Activated CD4-positive, alpha-beta memory T cell treated with anti-CD3 and anti-CD28 coated beads for 36 hours (primary cell): ENCODE measurements around the gene CDK3. TPM values are rescaled to one million over a fixed set of nuclear protein-coding genes. Genes with fewer than 3 reads are reported as not detected.

ENCODE experiments used
- CTCF ChIA-PET: fragments of 350-600 bp; sonication (Branson Sonifier 250); formaldehyde crosslinking; loops from one replicate; lab custom pipeline; 2021; ENCODE audit warnings: antibody characterized with exemption, inconsistent platforms; lab: Charles Lee
- POLR2A ChIA-PET: fragments of 350-600 bp; sonication (Branson Sonifier 250); formaldehyde crosslinking; loops from one replicate; lab custom pipeline; 2021; ENCODE audit warnings: antibody characterized with exemption; lab: Charles Lee
- DNase-seq: peaks from one replicate; pipeline ENCODE4 v3.0.0-alpha.2; 2020
- H3K27ac Mint-ChIP-seq: one replicate; pipeline ENCODE4 v1.8.0; 2021; ENCODE audit warnings: mixed read lengths
- H3K27me3 Mint-ChIP-seq: one replicate; pipeline ENCODE4 v1.8.0; 2021; ENCODE audit warnings: mixed read lengths
- H3K36me3 Mint-ChIP-seq: one replicate; pipeline ENCODE4 v1.8.0; 2021; ENCODE audit warnings: mixed read lengths
- H3K4me1 Mint-ChIP-seq: one replicate; pipeline ENCODE4 v1.8.0; 2021; ENCODE audit warnings: low read depth, mixed read lengths
- H3K4me3 Mint-ChIP-seq: one replicate; pipeline ENCODE4 v1.8.0; 2021; ENCODE audit warnings: mild to moderate bottlenecking, mixed read lengths
- H3K9me3 Mint-ChIP-seq: one replicate; pipeline ENCODE4 v1.8.0; 2021; ENCODE audit warnings: mixed read lengths
- intact Hi-C: fragments of 100-400 bp; cut with micrococcal nuclease; formaldehyde crosslinking; loops from one replicate; pipeline ENCODE4 v1.15.1; 2023
- total RNA-seq, 2 experiments: library from RNA; stranded (reverse); gene quantifications; one replicate each; pipeline ENCODE4 v1.2.3, GENCODE V29; 2021

The CDK3 gene
- total RNA-seq, 2 experiments from 2014 or later = 2.9 to 3.7 TPM

DNA sequence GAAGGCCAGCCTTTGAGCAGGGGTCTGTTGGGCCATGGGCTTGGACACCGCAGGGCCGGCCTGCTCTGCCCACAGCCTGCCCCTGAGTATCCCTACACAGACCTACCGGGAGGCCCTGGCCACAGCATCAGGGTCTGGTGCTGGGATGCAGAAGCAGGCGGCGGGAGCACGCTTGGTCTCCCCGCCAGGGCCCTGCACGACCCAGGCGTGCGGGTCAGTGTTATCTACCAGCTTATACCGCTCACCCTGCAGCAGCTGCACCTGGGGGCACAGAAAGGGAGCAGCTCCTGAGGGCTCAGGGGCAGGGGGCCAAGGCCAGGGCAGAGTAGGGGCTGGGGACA lies 17.7 kb downstream of the CDK3 start:
- Mint-ChIP-seq H3K9me3 (no peaks in the 10 kb centered on the region), H3K4me3 (no peak overlapping the region), H3K36me3 (no peaks in the 10 kb centered on the region), H3K27me3 (no peaks in the 10 kb centered on the region), H3K4me1 (peaks cover 5% of the 10 kb centered on the region), H3K27ac (no peak overlapping the region)
- ChIA-PET CTCF (interaction anchor here (1.2 to 13.4 kb wide), 5 partner anchors 11 to 261 kb away, joined by 3 to 170 read pairs (median 3); partner anchors contain the start of genes CDK3 and SRP68), POLR2A (no interaction called here)
- intact Hi-C loops = no loop called here
- DNase-seq = no peak

DNA sequence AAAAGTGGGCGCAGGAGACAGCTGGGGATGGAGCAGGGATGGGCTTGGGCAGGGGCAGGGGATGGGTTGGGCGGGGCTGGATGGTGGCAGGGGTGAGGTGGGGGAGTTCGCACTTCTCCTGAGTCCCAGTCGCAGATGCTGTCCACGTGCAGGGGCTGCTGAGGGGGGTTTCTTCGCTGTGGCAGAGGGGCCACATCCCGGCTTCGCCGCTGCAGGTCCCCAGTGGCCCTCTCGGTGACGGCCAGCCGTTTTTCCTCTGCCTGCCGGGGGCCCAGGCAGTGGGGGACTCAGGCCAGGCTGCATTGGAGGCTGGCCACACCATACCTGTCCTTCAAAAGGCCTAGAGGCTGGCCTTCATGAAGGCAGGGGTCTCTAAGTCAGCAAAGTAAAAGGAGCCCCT lies 18.1 kb downstream of the CDK3 start:
- H3K9me3 Mint-ChIP-seq = no peaks in the 10 kb centered on the region
- H3K4me3 Mint-ChIP-seq = no peak overlapping the region
- intact Hi-C loops = no loop called here
- no peaks in the 10 kb centered on the region for H3K27me3 Mint-ChIP-seq
- POLR2A ChIA-PET = no interaction called here
- H3K36me3 Mint-ChIP-seq = no peaks in the 10 kb centered on the region
- DNase-seq = no peak
- CTCF ChIA-PET = interaction anchor here (1.3 to 13.4 kb wide), 5 partner anchors 18 to 261 kb away, joined by 3 to 170 read pairs (median 3); partner anchors contain the start of genes CDK3 and SRP68
- no peak overlapping the region for H3K27ac Mint-ChIP-seq
- H3K4me1 Mint-ChIP-seq = peaks cover 5% of the 10 kb centered on the region

GRCh38 chr17:76019833-76020467 lies 19.3 kb downstream of the CDK3 start:
- no peak for DNase-seq
- H3K27ac Mint-ChIP-seq = no peak overlapping the region
- H3K9me3 Mint-ChIP-seq = no peaks in the 10 kb centered on the region
- H3K27me3 Mint-ChIP-seq = no peaks in the 10 kb centered on the region
- POLR2A ChIA-PET = no interaction called here
- intact Hi-C loops = no loop called here
- no peaks in the 10 kb centered on the region for H3K36me3 Mint-ChIP-seq
- CTCF ChIA-PET = interaction anchor here (0.7 to 13.4 kb wide), 9 partner anchors 9 to 259 kb away, joined by 3 to 170 read pairs (median 3); partner anchors contain the start of genes CDK3 and SRP68
- H3K4me1 Mint-ChIP-seq = no peaks in the 10 kb centered on the region
- no peak overlapping the region for H3K4me3 Mint-ChIP-seq

- no peak overlapping the region for H3K27ac Mint-ChIP-seq
- H3K4me3 Mint-ChIP-seq = no peak overlapping the region
- no peak for DNase-seq
- no peaks in the 10 kb centered on the region for H3K9me3 Mint-ChIP-seq
- H3K4me1 Mint-ChIP-seq = no peaks in the 10 kb centered on the region
- H3K36me3 Mint-ChIP-seq = no peaks in the 10 kb centered on the region
- ChIA-PET POLR2A (no interaction called here), CTCF (no interaction called here)
- intact Hi-C loops = no loop called here
- no peaks in the 10 kb centered on the region for H3K27me3 Mint-ChIP-seq
These were observed 21.6 kb downstream of the CDK3 start for GRCh38 chr17:76022285-76022684.

GRCh38 chr17:76022973-76023899 lies 22.6 kb downstream of the CDK3 start:
- DNase-seq = no peak
- intact Hi-C loops = no loop called here
- Mint-ChIP-seq H3K27me3 (no peaks in the 10 kb centered on the region), H3K4me1 (no peaks in the 10 kb centered on the region), H3K36me3 (no peaks in the 10 kb centered on the region), H3K4me3 (no peak overlapping the region), H3K27ac (no peak overlapping the region), H3K9me3 (no peaks in the 10 kb centered on the region)
- ChIA-PET POLR2A (no interaction called here), CTCF (no interaction called here)

- POLR2A ChIA-PET = no interaction called here
- H3K27ac Mint-ChIP-seq = no peak overlapping the region
- H3K27me3 Mint-ChIP-seq = no peaks in the 10 kb centered on the region
- H3K4me3 Mint-ChIP-seq = no peak overlapping the region
- H3K9me3 Mint-ChIP-seq = no peaks in the 10 kb centered on the region
- no peaks in the 10 kb centered on the region for H3K36me3 Mint-ChIP-seq
- intact Hi-C loops = no loop called here
- CTCF ChIA-PET = no interaction called here
- no peaks in the 10 kb centered on the region for H3K4me1 Mint-ChIP-seq
- DNase-seq = no peak
These were observed 23.2 kb downstream of the CDK3 start for GRCh38 chr17:76023900-76024237.

GRCh38 chr17:76024353-76024752 lies 23.7 kb downstream of the CDK3 start:
- intact Hi-C loops = no loop called here
- Mint-ChIP-seq H3K27ac (no peak overlapping the region), H3K9me3 (no peaks in the 10 kb centered on the region), H3K27me3 (no peaks in the 10 kb centered on the region), H3K36me3 (no peaks in the 10 kb centered on the region), H3K4me1 (peaks cover 4% of the 10 kb centered on the region), H3K4me3 (no peak overlapping the region)
- ChIA-PET CTCF (no interaction called here), POLR2A (no interaction called here)
- DNase-seq = no peak

DNA sequence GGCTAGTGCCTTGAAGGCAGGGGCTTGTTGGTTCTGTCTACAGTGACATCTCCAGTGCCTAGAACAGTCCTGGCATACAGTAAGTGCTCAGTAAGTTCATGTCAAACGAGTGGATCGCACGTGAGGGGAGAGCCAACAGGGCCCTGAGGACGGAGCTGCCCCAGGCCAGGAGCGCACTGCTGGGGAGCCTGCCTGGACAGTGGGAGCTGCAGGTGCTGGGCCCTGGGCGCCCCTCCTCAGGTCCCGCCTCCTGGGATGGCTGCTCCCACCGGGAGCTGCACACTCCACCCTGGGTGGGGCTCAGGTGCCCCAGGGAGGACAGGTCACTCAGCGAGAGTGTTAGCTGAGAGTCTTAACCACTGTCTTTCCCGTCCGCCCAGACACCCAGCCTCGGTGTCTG lies 24.6 kb downstream of the CDK3 start:
- Mint-ChIP-seq H3K27ac (no peak overlapping the region), H3K4me3 (no peak overlapping the region), H3K36me3 (no peaks in the 10 kb centered on the region), H3K4me1 (peaks cover 10% of the 10 kb centered on the region), H3K9me3 (no peaks in the 10 kb centered on the region), H3K27me3 (no peaks in the 10 kb centered on the region)
- intact Hi-C loops = no loop called here
- no peak for DNase-seq
- ChIA-PET CTCF (no interaction called here), POLR2A (no interaction called here)

GRCh38 chr17:76026714-76027158 lies 26.1 kb downstream of the CDK3 start:
- ChIA-PET POLR2A (no interaction called here), CTCF (interaction anchor here (1.2 kb wide), 1 partner anchor 13 kb away, joined by 6 read pairs; no protein-coding TSS in a partner anchor)
- no peak overlapping the region for H3K4me3 Mint-ChIP-seq
- peaks cover 10% of the 10 kb centered on the region for H3K4me1 Mint-ChIP-seq
- no peaks in the 10 kb centered on the region for H3K27me3 Mint-ChIP-seq
- DNase-seq = no peak
- intact Hi-C loops = no loop called here
- H3K27ac Mint-ChIP-seq = no peak overlapping the region
- no peaks in the 10 kb centered on the region for H3K36me3 Mint-ChIP-seq
- H3K9me3 Mint-ChIP-seq = no peaks in the 10 kb centered on the region

DNA sequence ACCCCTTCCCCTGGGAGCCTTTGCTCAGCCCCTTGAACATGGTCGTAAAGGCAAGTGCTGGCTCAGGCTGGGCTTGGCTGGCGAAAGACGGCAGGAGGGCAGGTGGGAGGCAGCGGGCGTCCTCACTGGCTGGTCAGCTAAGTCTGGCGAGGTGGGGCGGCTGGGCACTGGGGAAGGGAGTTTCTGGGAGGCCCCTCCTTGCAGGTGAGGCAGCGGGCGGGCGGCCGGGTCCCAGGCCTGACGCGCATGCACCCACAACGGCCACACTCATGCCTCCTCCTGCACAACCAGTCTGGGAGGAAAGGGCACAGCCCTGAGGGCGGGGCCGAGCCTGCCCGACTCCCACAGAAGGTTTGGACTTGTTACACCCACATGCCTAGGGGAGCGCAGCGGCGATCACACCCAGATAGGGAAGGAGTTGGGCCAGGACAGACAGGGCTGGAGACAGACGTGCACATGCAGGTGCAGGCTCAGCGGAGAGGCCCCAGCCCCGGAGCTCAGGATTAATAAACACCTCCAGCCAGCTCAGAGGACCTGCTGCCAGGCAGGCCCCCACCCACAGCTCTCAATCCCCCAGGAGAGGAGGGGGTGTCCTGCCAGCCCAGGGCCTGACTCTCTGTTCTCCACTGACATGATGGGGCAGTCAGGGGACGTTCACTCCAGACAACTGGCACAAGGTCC lies 26.6 kb downstream of the CDK3 start, which contains the start of gene EVPL:
TSS of gene EVPL (minus strand) at position 148 of the 681 bp plus-strand sequence. CDS start at position 40, 108 bp downstream.
- Mint-ChIP-seq H3K9me3 (no peaks in the 10 kb centered on the region), H3K27me3 (no peaks in the 10 kb centered on the region), H3K27ac (no peak within 1 kb of the TSS), H3K4me1 (peaks cover 10% of the 10 kb centered on the region), H3K4me3 (no peak within 1 kb of the TSS), H3K36me3 (no peaks in the 10 kb centered on the region)
- intact Hi-C loops = no loop called here
- ChIA-PET CTCF (no interaction called here), POLR2A (no interaction called here)
- no peak for DNase-seq

DNA sequence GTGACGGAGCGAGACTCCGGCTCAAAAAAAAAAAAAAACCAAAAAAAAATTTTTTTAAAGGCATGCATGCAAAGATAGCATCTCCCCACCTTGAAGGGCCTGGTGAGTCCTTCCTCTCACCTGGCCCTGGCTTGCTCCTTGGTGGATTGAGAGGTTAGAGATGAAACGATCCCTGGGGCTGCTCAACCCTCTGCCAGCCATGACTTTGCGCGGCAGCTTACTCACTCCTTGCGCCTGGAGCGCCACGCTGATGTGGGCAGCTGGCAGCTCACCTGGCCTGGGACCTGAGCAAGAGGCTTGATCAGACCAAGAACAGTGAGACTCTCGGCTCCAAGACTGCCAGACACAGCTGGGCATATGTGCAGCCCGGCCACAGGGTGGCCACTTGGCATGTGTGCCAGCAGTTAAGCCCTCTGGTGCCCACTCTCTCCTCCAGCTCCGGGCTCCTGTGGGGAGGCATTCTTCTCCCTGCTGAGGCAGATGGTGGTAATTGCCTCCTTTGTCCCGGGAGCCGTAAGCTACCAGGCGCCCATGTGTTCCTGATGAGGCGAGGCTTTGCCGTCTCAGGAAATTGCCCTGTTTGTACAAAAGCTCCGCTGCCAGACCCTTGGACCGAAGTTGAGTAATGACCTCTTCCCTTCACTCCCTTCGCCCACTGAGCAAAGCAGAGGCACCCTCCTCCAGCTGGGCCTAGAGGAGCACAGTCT lies 31.6 kb downstream of the CDK3 start:
- DNase-seq = no peak
- H3K9me3 Mint-ChIP-seq = no peaks in the 10 kb centered on the region
- no peaks in the 10 kb centered on the region for H3K36me3 Mint-ChIP-seq
- H3K4me1 Mint-ChIP-seq = peaks cover 10% of the 10 kb centered on the region
- ChIA-PET POLR2A (no interaction called here), CTCF (interaction anchor here (0.7 to 2.3 kb wide), 6 partner anchors 18 to 365 kb away, joined by 3 to 15 read pairs (median 4); no protein-coding TSS in a partner anchor)
- H3K27me3 Mint-ChIP-seq = no peaks in the 10 kb centered on the region
- H3K27ac Mint-ChIP-seq = no peak overlapping the region
- no peak overlapping the region for H3K4me3 Mint-ChIP-seq
- intact Hi-C loops = no loop called here
